Measurements from ENCODE around the gene PLEKHB2. TPM values are rescaled to one million over a fixed set of nuclear protein-coding genes. Genes with fewer than 3 reads are reported as not detected.
A peak's percentile ranks its signal among the peaks of the same experiment; 100 is the strongest.

Gene PLEKHB2
- total and polyA plus RNA-seq, 2 experiments from 2014 or later, result 39.8 to 99.2 TPM

DNA sequence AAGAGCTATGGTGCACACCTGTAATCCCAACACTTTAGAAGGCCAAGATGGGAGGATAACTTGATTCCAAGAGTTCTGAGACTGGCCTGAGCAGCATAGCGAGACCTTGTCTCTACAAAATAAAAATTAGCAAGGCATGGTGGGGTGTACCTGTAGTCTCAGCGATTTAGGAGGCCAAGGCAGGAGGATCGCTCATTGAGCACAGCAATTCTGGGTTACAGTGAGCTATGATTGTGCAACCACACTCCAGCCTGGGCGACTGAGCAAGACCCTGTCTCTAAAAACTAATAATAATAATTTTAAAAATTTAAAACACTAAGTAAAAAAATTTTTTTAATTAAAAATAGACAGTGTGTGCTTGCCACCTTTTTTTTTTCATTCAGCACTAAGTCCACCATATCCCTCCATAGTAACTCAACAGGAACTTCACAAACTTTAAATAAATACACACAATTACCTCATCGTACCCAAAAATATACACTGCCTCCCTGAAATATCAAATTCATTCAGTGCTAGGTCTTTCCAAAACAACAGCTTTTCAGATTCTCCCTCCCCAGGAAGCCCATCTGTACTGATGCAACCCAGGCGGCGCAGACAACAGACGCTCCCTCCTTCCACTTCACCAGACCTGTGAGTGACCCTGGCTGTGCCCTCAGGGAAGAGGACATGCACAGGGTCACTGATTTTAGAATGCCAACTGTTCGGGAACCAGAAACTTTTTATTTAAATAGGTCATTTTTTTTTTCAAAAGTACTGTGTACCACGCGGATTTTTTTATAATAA, 41.4 kb upstream of the PLEKHB2 start:
- Histone ChIP-seq H3K36me3 (ENCODE audit: insufficient read depth) (peaks cover 12% of the 10 kb centered on the region), H3K9me2 (ENCODE audit: insufficient read depth) (no peaks in the 10 kb centered on the region), H3K27ac (ENCODE audit: low read depth) (no peak overlapping the region), H3K4me2 (no peak overlapping the region), H3K4me1 (ENCODE audit: insufficient read depth) (0 out of 2 replicates have a peak, but pooled peaks cover 3% of the 10 kb centered on the region), H3K27me3 (ENCODE audit: insufficient read depth) (no peaks in the 10 kb centered on the region), H3K79me2 (replicated peaks; ENCODE audit: insufficient read depth) (peaks cover 100% of the 10 kb centered on the region), H3F3A (replicated peaks; ENCODE audit: low read depth) (no peaks in the 10 kb centered on the region), H4K20me1 (replicated peaks; ENCODE audit: insufficient read depth) (peaks cover 90% of the 10 kb centered on the region), H2AFZ (no peak overlapping the region), H3K4me3 (no peak overlapping the region)
- H3K27me3 Mint-ChIP-seq (ENCODE audit: insufficient read depth, low read depth, poor library complexity), result peaks cover 3% of the 10 kb centered on the region
- no peaks in the 10 kb centered on the region for H3K9me3 Mint-ChIP-seq
- peaks cover 62% of the 10 kb centered on the region for H3K36me3 Mint-ChIP-seq (ENCODE audit: low read depth)
- H3K27ac Mint-ChIP-seq, result peak overlapping the region; percentile 69
- H3K4me3 Mint-ChIP-seq, result no peak overlapping the region
- TF ChIP-seq, protein P1, sequence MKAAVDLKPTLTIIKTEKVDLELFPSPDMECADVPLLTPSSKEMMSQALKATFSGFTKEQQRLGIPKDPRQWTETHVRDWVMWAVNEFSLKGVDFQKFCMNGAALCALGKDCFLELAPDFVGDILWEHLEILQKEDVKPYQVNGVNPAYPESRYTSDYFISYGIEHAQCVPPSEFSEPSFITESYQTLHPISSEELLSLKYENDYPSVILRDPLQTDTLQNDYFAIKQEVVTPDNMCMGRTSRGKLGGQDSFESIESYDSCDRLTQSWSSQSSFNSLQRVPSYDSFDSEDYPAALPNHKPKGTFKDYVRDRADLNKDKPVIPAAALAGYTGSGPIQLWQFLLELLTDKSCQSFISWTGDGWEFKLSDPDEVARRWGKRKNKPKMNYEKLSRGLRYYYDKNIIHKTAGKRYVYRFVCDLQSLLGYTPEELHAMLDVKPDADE (IDR thresholded peaks at IDR 0.05), result no peak
- TF ChIP-seq EZH2phosphoT487 (IDR thresholded peaks at IDR 0.05; ENCODE audit: unreplicated experiment) (no peak), STAT1 (IDR thresholded peaks at IDR 0.05; ENCODE audit: unreplicated experiment) (no peak), POLR2AphosphoS5 (IDR thresholded peaks at IDR 0.05; ENCODE audit: low read depth) (no peak), ZNF462 (CRISPR knock-in tag; IDR thresholded peaks at IDR 0.05) (no peak), JUNB (IDR thresholded peaks at IDR 0.05; ENCODE audit: unreplicated experiment) (no peak), ZNF331 (CRISPR knock-in tag; IDR thresholded peaks at IDR 0.05; ENCODE audit: low read depth) (no peak), CREB1 (CRISPR knock-in tag; IDR thresholded peaks at IDR 0.05; ENCODE audit: low read depth) (no peak), NANOG (IDR thresholded peaks at IDR 0.05; ENCODE audit: borderline replicate concordance) (no peak), ZNF114 (CRISPR knock-in tag; IDR thresholded peaks at IDR 0.05) (no peak), CTCF (conservative IDR thresholded peaks at IDR 0.05; ENCODE audit: low read depth in 2 of 2) (no peak), EZH2 (IDR thresholded peaks at IDR 0.05; ENCODE audit: low read depth, unreplicated experiment) (no peak), REST (IDR thresholded peaks at IDR 0.05; ENCODE audit: unreplicated experiment) (no peak)
- ATAC-seq (no peak), DNase-seq (ENCODE audit: low spot score) (no peak)
- peaks cover 13% of the 10 kb centered on the region for H3K4me1 Mint-ChIP-seq

All from GM23338 (cell line).